Stimulated activated CD8-positive, alpha-beta memory T cell treated with anti-CD3 and anti-CD28 coated beads, Interleukin-7, amount 100 ng/mL, for 4 hours (primary cell): ENCODE measurements around the gene NGFR.

Experiments
- DNase-seq, 2 donors: peaks; one replicate each; pipeline ENCODE4 v3.0.0-alpha.2; 2020; ENCODE audit warnings: low read depth in 2 of 2

Gene NGFR

DNA sequence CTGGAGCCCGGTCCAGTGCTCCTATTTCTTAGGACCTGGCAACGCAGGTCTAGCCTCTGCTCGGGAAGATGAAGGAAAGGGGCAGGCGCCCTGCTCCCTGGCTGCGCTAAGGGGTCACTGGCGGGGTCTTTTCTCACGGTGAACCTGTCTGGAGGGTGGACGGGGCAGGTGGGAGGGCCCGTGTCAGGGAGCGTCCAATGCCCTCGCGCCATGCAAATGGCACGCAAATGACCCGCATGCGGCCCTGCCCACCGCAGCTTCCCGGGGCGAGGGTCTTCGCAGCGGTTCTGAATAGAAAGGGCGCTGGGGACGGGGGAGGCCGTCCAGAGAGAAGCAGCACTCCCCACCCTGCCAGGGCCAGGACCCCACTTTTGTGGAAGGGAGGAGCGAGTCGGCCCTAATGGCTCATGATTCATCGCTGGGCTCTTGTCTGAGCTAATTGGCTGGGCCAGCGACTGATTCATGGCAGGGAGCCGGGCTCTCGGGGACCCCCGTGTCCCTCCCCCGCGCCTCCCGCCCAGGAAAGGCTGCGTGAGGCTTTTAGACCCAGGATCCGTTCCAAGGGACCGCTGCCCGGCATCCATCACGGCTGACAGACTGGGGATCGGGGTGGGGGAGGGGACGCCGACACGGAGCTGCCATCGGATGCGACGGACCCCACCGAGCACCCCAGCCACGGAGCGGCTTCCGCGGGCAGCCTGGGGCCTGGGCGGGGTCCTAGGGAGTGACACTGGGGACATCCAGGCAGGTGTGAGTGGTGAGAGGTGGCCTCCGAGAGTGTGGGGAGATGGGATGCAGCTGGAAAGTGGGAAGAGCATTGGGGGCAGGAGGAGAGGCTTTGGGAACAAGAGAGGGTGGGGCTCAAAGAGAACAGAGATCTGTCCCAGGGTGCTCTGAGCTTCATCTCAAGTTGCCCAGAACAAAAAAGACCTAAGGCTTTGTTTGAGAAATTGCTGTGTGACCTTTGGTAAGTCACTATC is 25.0 kb upstream of the NGFR start:
- no peak for DNase-seq

DNA sequence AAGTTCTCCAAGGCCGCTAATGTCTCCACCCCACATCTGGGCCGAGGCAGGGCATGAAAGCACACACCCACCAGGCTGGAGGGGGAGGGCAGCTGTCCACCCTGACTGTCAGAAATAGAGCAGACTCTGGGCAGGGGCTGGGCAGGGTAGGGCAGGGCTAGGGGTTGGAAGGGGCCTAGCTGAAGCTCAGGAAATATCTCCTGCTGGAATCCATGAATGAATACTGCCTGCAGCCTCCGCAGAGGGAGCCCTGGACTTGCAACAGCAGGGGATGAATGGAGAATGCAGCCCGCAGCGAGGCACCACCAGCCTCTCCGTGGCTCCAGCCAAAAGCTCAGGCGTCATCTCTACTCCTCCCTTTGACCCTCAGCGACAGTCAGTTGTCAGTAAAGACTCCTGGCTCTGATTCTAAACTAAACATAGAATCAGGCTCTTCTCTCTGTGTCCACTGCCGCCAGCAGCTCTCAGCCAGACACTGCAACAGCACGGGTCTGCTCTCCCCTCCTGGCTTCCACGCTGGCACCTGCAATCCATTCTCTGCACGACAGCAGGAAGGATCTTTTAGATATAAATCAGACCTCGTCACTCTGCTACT is 23.9 kb upstream of the NGFR start:
- DNase-seq, result no peak

DNA sequence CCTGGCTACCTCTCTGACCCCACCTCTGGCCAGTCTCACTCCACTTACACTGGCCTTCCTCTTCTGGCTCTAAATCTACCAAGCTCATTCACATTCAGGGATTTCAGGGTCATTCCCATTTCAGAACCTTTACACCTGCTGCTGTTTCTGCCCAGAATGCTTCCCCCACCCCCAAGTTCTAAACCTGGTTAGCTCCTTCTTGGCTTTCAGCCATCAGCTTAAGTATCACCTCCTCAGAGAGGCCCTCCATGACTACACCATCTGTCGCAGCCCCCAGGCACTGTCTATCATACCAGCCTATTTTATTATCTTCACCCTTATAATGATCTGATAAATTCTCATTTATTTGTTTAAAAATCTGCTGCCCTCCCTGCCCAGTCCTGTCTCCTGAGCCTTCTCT is 23.3 kb upstream of the NGFR start:
- DNase-seq, result no peak

DNA sequence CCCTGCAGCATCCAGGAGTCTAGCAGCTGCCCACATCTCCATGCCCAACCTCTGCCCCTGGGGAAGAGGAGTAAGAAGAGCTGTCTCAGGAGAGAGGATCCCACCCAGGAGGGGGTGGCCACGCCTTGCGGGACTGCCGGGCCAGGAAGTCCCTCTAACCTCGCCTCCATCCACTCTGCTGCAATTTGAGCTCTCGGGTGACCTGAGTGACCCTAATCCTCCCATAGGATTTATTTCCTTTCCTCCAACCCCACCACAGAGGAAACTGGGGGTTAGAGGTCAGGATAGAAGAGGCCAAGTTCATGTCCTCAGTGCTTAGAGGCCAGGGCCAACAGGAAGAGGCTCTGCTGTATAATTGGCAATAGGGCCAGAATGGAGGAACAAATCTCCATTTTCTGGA is 22.6 kb upstream of the NGFR start:
- no peak for DNase-seq

DNA sequence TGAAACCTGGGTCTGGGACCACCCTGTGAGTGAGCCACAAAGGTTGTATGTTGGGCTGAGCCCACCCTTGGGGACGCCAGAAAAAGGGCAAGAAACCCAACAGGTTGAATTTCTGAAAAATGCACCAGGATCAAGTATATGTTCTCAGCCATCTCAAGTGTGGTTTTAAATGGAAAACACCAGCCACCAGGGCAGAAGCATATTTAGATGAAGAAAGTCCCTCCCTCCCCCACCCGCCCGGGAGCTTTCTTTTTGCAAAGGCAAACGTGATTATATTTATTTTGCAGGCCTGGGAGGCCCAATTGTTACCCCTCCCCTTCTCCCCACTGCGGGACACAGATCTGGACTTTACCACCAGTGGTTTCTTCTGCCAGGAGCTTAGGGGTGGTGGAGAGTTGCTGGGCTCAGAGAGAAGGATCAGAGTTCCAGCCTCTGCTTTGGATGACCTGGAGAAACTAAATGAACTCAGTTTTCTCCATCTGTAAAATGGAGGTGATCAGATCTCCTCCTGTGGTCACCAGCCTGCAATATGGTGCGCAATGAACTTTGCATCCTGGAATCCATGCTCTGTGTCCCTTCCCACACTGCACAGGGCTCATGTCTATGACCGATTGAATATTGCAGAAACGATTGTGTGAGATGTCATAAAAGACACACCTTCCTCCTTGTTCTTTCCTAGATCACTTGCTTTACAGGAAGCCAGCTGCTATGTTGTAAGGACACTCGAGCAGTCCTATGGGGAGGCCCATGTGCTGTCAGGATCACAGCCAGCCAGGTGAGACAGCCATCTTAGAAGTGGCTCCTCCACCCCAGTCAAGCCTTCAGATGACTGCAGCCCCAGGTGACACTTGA is 21.0 kb upstream of the NGFR start:
- no peak for DNase-seq

DNA sequence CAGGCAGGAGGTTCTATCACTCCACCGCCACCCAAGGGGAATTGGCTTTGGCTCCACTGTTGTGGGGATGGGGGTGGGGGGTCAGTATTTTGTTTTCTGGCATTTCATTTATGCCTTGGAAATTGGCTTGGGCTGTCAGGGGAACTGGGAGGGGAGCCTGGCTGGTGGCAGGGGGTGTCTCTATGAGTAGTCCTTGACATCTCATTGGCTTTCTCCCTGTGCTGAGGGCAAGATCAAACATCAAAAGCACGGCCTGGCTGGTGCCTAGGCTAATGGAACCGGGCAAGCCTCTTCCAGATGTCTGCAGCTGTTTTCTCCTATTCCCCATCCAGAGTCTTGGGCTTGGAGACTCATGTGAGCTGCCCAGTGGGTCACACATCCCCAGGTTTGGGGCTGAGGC is 17.4 kb upstream of the NGFR start:
- no peak for DNase-seq

DNA sequence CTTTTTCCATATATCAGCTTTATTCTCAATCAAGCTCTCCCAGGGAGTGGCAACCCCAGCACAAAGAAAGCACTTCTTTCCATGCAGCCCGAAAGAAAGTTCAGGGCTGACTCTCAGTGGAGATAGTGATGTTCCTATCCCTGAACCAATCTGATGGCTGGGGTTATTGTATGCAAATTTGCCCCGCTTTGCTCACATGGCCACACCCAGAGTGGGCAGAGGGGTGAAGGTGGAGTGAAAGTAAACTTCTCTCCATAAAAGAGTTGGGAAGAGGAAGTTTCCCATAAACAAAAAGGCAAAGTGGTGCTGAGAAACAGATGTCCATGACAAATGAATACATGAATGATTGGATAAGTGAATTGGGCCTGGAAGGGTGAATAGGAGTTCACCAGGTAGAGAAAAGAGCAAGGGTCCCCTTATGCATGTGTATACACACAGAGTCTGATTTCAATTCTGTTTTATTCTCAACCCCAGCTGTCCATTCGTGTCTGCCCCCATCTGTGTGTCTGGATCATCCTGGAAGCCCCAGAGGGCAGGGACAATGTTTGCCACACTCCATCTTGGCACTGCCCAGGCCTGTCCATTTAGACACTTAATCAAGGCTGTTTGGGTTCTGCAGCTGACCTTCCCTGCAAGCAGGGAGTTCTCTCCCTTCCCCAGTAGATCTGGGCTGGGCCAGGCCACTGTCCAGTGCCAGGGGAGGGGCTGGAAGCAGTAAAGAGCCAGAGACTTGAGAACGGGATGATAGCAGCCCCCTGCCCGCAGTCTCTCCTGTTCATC is 14.1 kb upstream of the NGFR start:
- no peak for DNase-seq

DNA sequence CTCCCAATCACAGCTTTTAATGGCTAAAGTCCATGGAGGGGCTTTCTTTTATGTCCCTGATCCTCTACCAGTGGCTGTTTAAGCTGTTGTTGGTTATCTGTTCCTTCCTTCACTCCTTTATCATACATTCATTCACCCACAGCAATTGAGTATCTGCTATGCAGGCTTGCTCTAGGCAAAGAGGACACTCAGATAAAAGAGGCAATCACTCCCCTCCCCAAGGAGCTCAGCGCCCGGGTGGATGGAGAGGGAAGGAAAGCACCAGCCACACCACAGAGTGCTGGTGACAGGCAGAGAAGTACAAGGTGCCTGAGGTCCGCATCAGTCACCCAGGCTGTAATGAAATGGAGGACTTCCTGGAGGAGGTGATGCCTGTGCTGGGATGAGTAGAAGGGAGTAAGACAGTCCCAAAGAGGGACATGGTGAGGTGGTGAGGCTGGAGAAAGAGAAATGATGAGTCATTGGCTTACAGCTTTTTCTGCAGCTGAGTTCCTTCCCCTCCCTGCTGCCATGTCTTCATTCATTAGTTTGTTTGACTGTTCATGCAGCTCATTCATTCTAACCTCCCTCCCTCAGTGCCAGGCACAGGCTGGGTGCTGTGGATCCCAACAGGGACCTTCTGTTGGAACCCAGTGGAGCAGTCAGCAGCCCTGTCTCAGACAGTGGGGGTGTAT is 12.8 kb upstream of the NGFR start:
- DNase-seq, result no peak

DNA sequence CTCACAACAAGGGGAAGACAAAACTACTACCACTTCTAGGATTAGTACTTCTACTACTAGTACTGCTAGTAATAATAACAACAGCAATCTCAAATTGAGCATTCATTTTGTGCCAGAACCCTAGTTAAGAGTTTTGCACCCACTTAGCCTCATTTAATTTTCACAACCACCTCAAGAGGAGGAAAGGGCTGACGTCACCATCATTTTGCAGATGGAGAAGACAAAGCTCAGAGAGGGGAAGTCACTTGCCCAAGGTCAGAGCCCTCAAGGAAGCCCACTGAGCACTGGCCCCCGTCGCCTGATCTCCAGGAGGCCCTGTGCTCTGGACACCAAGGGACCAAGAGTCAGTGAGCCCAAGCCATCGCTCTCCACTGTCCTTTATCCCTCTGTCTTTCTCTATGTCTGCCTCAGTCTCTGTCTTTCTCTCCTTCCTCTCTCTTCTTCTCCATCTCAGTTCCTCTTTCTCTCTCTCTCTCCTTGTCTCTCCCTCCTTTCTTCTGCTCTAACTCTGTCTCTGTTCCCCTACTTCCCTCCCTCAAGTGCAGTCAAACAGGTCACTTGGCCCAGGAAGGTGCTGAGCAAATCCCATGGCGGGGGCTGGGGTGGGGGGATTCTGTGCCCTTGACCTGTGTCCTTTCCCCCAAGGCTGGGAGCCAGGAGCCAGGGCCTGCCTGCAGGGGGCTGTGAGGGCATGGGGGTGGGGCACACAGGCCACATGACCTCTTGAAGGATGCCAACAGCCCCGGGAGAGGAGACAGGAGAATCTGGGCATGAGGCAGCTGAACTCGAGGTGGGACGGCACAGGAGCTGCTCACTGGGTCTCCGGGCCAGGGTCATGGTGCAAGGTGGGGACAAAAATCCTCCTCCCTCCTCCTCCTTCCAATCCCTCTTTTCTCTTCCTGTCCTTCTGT is 11.2 kb upstream of the NGFR start:
- no peak for DNase-seq

DNA sequence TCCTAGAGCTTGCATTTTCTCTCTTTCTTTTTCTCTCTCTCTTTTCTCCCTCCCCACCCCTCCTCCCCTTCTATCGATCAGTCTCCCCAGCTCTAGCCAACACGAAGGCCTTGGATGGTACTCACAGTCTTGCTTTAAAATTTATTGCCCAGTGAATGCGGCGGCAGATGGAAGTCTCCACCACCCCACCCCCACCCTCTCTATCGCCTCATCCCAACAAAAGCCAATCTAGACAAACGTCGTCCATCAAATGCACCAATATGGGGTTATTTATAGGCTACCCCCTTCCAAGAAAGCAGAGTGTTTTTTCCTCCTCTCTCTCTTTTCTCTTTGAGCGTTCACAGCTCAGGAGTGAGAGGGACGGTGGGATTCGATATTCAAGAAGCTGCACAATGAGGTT is 10.5 kb upstream of the NGFR start:
- no peak for DNase-seq

DNA sequence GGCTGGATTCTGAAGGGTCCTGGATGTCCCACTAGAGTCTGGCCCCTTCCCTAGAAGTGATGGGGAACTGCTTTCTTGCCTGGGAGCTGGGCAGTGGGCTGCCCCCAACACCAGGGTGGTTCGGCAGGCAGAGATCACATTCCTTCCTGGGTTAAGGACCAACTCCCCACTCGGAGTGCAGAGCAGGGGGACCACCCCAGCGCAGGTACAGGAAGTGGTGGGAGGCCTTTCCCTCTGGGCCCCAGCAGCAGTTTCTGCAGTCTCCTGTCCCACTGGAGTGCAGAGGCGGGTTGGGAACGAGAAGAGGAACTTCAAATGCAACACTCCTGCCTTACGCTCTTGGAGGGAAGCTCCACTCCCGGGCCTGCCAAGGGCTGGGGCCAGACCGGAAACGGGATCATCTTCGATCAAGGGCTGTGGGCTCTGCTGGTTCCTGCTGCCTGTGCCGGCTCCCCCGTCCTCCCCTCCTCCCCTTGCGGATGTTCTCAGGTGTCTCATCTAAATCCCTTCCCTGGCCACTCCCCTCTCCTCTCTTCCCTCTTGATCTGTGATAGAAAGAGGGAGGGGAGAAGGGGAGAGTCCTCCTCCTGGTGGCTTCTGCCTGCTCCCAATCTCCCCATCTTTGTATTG is 9.0 kb upstream of the NGFR start:
- no peak for DNase-seq

DNA sequence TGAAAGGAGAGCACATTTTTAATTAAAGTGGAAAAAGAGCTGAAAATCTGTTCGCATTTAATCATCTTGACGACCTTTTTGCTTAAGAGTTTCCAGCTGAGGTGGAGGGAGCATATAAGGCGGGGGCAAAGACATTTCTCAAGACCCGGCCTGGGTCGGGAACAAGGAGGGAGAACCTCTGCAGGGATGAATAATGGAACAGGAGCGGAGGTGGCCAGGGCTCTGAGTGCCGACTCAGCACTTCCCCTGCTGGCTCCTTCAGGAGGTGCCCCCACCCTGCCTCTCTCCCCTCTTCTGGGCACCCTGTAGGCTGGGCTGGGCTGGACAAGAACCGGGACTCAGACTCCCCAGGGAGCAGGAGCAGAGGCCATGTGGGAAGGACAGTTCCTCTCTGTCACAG is 7.9 kb upstream of the NGFR start:
- no peak for DNase-seq

DNA sequence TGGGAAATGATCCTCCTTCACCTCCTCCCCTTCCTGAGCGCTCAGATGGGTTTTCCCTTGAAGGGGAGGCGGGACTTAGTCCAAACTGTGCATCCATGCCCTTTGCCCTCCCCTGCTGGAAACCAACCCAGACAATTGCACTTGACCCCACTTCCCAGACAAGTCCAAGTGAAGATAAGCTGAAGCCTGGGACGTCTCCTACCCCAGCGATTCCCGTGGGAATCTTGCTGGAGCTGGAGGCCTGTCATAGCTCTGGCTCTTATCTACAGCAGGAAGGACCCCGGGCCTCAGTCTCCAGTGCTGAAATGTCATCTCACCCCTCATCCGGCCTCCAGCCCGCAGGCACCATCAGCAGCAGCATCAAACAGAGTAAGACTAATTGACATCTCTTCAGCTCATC is 6.5 kb upstream of the NGFR start:
- DNase-seq, result no peak

DNA sequence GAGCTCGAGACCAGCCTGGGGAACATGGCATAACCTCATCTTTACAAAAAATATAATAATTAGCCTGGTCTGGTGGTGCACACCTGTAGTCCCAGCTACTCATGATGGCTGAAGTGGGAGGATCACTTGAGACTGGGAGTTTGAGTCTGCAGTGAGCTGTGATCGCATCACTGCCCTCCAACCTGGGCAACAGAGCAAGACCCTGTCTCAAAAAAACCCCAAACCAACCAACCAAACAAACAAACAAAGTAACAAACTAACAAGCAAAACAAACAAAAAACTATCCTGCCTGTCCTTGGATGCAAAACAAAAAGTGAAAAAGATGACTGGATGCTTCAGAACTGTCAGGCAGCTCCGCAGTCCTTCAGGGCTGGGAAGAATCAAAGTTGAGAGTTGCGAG is 5.7 kb upstream of the NGFR start:
- DNase-seq, result no peak

DNA sequence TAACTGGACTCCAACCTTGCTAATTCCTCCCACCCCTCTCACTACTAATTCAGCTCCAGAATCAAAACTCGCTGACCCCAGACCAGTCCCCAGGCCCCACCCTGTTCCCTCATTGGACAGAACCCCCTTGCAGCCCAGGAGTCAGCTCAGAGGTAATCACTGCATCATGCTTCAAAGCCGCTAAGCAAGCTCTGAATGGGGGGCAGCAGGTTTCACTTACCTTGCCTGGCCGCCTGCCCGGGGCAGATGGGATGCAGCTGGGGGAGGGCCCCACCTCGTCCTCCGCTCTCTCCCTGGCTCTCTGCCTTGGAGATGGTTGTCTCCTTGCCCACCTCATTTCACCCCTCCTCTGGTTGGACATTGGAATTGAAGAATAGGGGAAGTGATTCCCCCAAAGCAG is 4.8 kb upstream of the NGFR start:
- DNase-seq, result no peak

DNA sequence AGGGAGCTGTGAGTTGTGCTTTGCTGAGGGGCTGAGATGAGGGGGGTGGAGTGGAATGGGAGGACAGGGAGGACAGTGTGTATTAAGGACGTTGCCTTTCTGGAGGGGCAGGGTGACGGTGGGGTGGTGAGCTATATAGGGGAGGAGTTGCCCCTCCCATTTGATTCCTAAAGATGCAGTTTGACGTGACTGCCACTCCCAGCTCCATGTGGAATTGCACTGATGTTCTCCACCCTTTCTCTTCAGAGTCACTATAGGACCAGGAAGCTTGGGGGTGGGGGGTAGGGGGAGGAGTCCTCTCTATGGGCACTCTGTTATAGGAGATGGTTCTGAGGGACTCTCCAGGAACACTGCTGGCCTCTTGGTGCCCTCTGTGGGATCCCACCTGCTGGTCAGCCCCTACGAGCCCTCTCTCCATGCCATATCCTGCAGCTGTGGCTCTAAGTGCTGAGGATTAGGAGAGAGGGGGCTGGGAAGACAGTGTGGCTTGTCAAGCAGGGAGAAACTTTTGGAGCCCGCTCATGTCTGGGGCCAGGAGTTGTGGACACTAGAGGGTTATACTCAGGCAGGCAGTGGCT is 3.8 kb upstream of the NGFR start:
- no peak for DNase-seq

DNA sequence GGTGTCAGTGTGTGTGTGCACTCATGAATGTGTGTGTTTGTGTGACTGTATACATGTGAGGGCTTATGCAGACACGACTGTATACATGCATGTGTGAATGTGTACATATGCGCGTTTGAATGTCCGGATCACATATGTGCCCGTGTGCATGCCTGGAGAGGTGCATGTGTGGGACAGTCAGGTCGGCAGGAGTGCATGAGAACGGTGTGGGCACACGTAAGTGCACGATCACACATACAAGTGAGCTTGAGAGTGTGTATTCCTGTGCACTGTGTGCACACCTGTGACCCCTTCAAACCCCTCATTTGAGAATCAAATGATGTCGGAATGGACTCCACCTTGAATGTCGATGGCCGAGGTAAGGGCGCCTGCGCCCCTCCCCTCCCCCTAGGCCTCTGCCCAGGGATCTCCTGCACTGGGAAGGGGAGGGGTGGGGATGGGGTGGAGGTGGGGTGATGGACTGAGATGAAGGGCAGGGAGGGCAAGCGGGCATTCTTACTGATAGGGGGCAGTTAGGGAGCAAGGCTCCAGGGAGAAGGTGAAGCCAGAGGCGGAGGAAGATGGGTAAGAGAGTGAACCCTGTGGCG is 601 bp upstream of the NGFR start:
- DNase-seq, result no peak

DNA sequence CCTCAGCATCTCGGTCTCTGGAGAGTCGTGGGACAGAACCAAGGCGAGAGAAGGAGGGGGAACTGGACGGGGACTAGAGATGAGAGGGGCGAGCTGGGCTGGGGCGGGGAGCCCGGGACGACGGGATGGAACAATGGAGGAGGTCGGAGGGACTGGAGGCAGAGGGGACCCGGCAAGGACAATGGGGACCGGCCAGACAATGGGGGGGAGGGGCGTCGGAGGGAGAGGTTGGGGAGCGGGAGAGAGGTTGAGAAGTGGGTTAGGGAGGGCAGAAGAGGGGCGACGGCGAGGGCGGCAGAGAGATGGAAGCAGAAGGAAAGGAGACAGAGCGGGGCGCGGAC is 719 bp downstream of the NGFR start:
- no peak for DNase-seq
